Hepatic stellate cell (primary cell): ENCODE data around the gene HNRNPAB.
"Not testable (repeated sequence)": the region's sequence is repeated elsewhere in the genome, so short reads cannot be mapped to it uniquely, and the experiment has no call there.

Experiments used
- DNase-seq: peaks from one replicate; pipeline ENCODE4 v3.0.0; 2011; ENCODE audit warnings: low spot score

The HNRNPAB gene

DNA sequence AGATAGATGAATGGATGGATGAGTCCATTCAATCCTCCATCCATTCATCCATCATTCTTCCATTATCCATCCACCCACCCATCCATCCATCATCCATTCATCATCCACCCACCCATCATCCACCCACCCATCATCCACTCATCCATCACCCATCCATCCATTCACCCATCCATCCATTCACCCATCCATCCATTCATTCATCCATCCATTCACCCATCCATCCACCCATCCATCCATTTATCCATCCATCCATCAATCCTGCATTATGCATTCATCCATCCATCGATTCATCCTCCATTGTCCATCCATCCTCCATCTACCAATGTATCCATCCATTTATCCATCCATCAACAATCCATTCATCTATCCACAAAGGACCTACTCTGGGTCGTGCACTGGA lies 41.1 kb downstream of the HNRNPAB start:
- no peak for DNase-seq

GRCh38 chr5:178246624-178247279 lies 42.4 kb downstream of the HNRNPAB start:
- DNase-seq: no peak

- DNase-seq: no peak
Observed at GRCh38 chr5:178247481-178248456, 43.4 kb downstream of the HNRNPAB start.

GRCh38 chr5:178248750-178249149 lies 44.4 kb downstream of the HNRNPAB start:
- no peak for DNase-seq

GRCh38 chr5:178249191-178249989 lies 45.1 kb downstream of the HNRNPAB start:
- DNase-seq: no peak

GRCh38 chr5:178250263-178250662 lies 45.9 kb downstream of the HNRNPAB start:
- DNase-seq: no peak

- no peak for DNase-seq
Observed at GRCh38 chr5:178252258-178252657, 47.9 kb downstream of the HNRNPAB start.

GRCh38 chr5:178253632-178254031 lies 49.3 kb downstream of the HNRNPAB start:
- not testable (repeated sequence) for DNase-seq

- DNase-seq: no peak
Observed at GRCh38 chr5:178256746-178257145, 52.4 kb downstream of the HNRNPAB start.

GRCh38 chr5:178257650-178258049 lies 53.3 kb downstream of the HNRNPAB start:
- no peak for DNase-seq

GRCh38 chr5:178259623-178260536 lies 55.5 kb downstream of the HNRNPAB start:
- DNase-seq: no peak
